ENCODE results near the gene HNF1B.

Gene HNF1B

DNA sequence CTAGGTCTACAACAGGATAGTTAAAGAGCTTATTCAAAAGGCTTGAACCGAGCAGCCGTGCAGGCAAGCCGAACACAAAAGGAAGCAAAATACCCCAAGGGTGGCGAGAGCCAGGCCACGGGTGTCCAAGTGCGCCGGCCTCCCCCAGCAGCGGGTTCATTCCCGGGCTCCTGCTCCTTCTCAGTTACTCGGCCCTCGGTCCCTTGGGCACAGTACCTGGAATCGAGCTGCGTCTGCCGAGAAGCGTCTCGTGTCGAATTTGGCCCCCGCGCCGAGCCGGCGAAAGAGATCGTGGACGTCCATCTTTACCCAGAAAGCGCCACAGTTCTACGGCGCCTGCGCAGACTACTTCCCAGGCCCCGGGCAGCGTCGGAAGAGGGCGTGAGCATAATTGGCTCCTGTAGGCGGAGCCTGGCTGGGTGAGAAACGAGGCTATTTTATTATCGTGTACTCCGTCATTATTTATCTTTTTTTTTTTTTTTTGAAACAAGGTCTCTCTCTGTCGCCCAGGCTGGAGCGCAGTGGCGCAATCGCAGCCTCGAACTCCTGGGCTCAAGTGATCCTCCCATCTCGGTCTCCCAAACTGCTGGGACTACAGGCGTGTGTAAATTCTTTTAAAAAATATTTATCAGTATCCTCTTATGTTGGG, 101.6 kb downstream of the HNF1B start, which contains the start of gene DDX52:
TSS of gene DDX52 (minus strand) at position 329 of the 649 bp plus-strand sequence. CDS start at position 303, 26 bp downstream.
- Mint-ChIP-seq H3K27ac (peak within 1 kb of the TSS; percentile 80), H3K4me3 (peak within 1 kb of the TSS; percentile 84), H3K27me3 (peaks cover 51% of the 10 kb centered on the region), H3K9me3 (no peaks in the 10 kb centered on the region), H3K4me1 (peaks cover 38% of the 10 kb centered on the region), H3K36me3 (peaks cover 22% of the 10 kb centered on the region)
- CTCF ChIA-PET, result interaction anchor here (0.8 to 1.6 kb wide), 5 partner anchors 34 to 173 kb away, joined by 3 read pairs; partner anchors contain the start of gene SYNRG
- DNase-seq, result peak; percentile 92

DNA sequence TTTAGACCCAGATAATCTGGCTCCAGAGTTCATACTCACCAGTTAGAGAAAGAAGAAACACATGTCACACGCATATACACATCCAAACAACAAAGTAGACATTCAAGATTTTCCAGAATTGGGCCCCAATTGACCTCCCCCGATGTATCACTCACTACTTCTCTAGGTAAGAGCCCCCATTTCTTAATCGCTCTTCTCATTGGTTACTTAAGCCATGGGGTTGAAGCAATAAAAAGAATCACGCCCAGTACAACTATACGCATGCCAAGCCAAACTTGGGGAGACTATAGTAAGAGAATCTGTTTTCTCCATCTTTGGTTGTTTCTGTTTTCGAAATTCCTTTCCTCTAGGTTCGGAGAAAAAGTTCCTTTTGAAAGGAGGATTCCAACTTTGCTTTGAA, 102.2 kb downstream of the HNF1B start:
- no peak for DNase-seq
- Mint-ChIP-seq H3K36me3 (peaks cover 26% of the 10 kb centered on the region), H3K4me1 (peaks cover 40% of the 10 kb centered on the region), H3K27me3 (peaks cover 45% of the 10 kb centered on the region), H3K9me3 (no peaks in the 10 kb centered on the region), H3K4me3 (peak overlapping the region; percentile 84), H3K27ac (peak overlapping the region; percentile 80)
- CTCF ChIA-PET, result interaction anchor here (0.8 to 1.6 kb wide), 3 partner anchors 34 to 173 kb away, joined by 3 read pairs; partner anchors contain the start of gene SYNRG

GRCh38 chr17:37640015-37640414, 104.8 kb downstream of the HNF1B start:
- H3K4me3 Mint-ChIP-seq, result no peak overlapping the region
- no peak overlapping the region for H3K27ac Mint-ChIP-seq
- no peak for DNase-seq
- peaks cover 20% of the 10 kb centered on the region for H3K27me3 Mint-ChIP-seq
- H3K4me1 Mint-ChIP-seq, result peaks cover 40% of the 10 kb centered on the region
- no peaks in the 10 kb centered on the region for H3K9me3 Mint-ChIP-seq
- CTCF ChIA-PET, result no interaction called here
- H3K36me3 Mint-ChIP-seq, result peaks cover 43% of the 10 kb centered on the region

DNA sequence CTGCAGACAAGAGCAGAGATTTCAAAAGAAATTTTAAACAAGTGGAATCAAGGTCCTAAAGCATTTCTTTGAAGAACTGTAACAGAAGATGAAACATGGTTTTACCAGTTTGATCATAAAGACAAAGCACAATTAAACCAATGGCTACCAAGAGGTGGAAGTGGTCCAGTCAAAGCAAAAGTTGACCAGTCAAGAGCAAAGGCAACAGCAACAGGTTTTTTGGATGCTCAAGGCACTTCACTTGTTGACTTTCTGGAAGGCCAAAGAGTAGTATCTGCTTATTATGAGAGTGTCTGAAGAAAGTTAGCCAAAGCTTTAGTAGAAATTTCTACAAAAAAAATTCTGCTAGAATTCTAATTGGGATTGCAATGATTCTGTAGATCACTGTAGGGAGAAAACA, 106.9 kb downstream of the HNF1B start:
- H3K27ac Mint-ChIP-seq, result no peak overlapping the region
- no peaks in the 10 kb centered on the region for H3K9me3 Mint-ChIP-seq
- CTCF ChIA-PET, result no interaction called here
- peaks cover 45% of the 10 kb centered on the region for H3K36me3 Mint-ChIP-seq
- H3K4me1 Mint-ChIP-seq, result peaks cover 32% of the 10 kb centered on the region
- H3K4me3 Mint-ChIP-seq, result no peak overlapping the region
- H3K27me3 Mint-ChIP-seq, result no peaks in the 10 kb centered on the region
- no peak for DNase-seq

All from activated naive CD4-positive, alpha-beta T cell treated with anti-CD3 and anti-CD28 coated beads, Interleukin-2, amount 10 ng/mL, durations not matched to agents 7 days and 5 days (primary cell).